HFF-Myc (cell line): ENCODE results near the gene POC5.
A peak's percentile ranks its signal among the peaks of the same experiment; 100 is the strongest.

Experiments
- DNase-seq: peaks from one replicate; pipeline ENCODE4 v3.0.0-alpha.2; 2011; ENCODE audit warnings: low read depth; ENCODE audit errors: extremely low read depth
- H3K4me3 ChIP-seq: replicated peaks from 2 replicates; pipeline ENCODE4 v1.5.1; 2011; ENCODE audit warnings: low read depth, mild to moderate bottlenecking, control low read depth, low read length
- TF ChIP-seq, protein P1 (sequence below): IDR thresholded peaks from 2 replicates; pipeline ENCODE4 v1.5.1; 2012; ENCODE audit warnings: mild to moderate bottlenecking, low read depth, low read length, control low read depth; ENCODE audit errors: missing control alignments

POC5 gene

GRCh38 chr5:75670577-75670976 is 46.7 kb downstream of the POC5 start:
- no peak for DNase-seq
- TF ChIP-seq, protein P1, sequence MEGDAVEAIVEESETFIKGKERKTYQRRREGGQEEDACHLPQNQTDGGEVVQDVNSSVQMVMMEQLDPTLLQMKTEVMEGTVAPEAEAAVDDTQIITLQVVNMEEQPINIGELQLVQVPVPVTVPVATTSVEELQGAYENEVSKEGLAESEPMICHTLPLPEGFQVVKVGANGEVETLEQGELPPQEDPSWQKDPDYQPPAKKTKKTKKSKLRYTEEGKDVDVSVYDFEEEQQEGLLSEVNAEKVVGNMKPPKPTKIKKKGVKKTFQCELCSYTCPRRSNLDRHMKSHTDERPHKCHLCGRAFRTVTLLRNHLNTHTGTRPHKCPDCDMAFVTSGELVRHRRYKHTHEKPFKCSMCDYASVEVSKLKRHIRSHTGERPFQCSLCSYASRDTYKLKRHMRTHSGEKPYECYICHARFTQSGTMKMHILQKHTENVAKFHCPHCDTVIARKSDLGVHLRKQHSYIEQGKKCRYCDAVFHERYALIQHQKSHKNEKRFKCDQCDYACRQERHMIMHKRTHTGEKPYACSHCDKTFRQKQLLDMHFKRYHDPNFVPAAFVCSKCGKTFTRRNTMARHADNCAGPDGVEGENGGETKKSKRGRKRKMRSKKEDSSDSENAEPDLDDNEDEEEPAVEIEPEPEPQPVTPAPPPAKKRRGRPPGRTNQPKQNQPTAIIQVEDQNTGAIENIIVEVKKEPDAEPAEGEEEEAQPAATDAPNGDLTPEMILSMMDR, result no peak
- no peak overlapping the region for H3K4me3 ChIP-seq

DNA sequence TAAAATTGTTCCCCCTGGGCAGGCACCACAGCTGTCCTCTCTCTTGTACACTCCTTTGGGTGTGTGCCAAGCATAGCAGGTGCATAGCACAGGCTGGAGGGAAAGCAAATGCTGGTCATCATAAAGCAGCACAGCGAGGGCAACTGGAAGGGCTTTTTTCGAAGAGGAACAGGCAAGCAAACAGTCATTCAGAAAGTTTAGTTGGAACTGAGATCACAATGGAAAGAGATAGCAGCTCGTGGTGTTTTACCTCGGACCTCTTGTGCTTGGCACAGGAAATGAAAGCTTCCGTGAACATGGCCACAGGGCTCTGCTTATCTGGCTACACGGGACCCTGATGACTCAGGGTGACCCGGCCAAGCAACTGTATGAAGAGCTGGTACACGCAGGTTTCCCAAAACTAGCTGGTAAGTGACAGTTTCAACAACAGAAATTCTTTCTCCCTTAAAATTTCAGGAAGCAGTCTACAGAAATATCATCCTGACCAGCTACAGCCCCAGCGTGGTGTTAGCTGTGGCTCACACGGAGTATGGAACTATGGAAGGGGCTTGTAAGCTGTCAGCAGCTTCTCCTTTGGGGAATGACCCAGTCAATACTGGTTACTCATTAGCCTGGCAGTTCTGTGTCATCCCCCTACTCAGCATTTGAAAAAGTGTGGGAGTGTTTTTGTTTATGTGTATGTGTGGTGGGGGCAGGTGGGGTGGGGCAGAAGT is 48.1 kb downstream of the POC5 start:
- H3K4me3 ChIP-seq, result no peak overlapping the region
- TF ChIP-seq, protein P1, result no peak
- DNase-seq, result no peak

DNA sequence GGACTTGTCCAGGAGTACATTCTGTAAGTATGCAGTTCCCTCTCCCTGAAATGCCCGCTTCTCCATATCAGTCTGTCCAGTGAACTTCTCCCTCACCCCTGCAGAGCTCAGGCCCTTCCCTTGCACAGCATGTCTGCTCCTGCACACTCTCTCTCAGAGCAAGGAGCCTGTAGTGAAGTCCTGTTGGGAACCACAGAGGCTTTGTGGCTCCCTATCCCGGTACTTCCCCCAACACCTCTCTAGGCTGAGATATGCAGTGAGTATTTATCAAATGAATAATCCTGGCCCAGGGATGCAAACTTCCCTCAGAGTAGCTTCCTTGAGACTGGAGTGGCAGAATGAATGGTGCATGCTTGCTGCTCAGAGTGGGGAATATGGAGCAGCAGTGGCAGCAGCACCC is 48.8 kb downstream of the POC5 start:
- DNase-seq, result no peak

GRCh38 chr5:75667586-75667985 is 49.7 kb downstream of the POC5 start:
- H3K4me3 ChIP-seq, result no peak overlapping the region
- TF ChIP-seq, protein P1, result peak; percentile 12
- no peak for DNase-seq

More for the DNA sequence above, 48.8 kb downstream of the POC5 start:
- TF ChIP-seq, protein P1, result no peak
- no peak overlapping the region for H3K4me3 ChIP-seq

DNA sequence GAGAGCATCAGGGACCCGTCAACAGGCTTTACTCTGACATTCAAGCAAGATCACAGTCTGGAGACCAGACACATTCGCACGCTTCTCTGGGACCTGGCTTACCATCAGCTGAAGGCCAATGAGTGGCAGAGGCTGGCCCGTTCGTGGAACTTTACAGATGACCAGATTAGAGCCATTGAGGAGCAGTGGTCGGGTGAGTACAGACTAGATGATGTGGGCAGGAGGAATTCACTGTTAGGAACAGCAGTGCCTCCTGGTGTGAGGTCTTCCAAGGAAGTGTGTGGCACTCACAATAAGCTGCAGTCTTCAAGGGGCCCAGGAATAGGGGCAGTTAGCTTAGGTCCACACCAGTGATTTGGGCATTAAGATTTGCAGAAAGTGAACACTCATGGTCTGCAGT is 50.4 kb downstream of the POC5 start:
- H3K4me3 ChIP-seq, result no peak overlapping the region
- no peak for DNase-seq
- TF ChIP-seq, protein P1, result peak; percentile 14

GRCh38 chr5:75664979-75665378 is 52.3 kb downstream of the POC5 start:
- TF ChIP-seq, protein P1, result no peak
- no peak for DNase-seq
- no peak overlapping the region for H3K4me3 ChIP-seq

- DNase-seq, result no peak
- TF ChIP-seq, protein P1, result no peak
These were observed 53.5 kb downstream of the POC5 start for GRCh38 chr5:75663579-75664284.

More at GRCh38 chr5:75663579-75664284, 53.5 kb downstream of the POC5 start:
- H3K4me3 ChIP-seq, result no peak overlapping the region
